Vagina (tissue), 2 donors: ENCODE results near the gene CAPN14.

Source experiments
- CTCF ChIP-seq, 3 experiments: fragments of 450-650 bp in 2 of 3; fragments of 200-600 bp in 1 of 3; sonication (generic) in 1 of 3; IDR thresholded peaks; one replicate each; pipeline ENCODE4 v1.5.1; 2017 to 2019; ENCODE audit warnings: antibody characterized with exemption in 3 of 3, mild to moderate bottlenecking in 2 of 3, moderate library complexity in 2 of 3
- POLR2A ChIP-seq, 2 donors: fragments of 450-650 bp; IDR thresholded peaks; one replicate each; pipeline ENCODE4 v1.6.1; 2017; ENCODE audit warnings: antibody characterized with exemption in 2 of 2, mild to moderate bottlenecking in 2 of 2, moderate library complexity in 2 of 2
- POLR2AphosphoS5 ChIP-seq, 2 donors: sonication (generic); formaldehyde crosslinking; IDR thresholded peaks; one replicate each; pipeline ENCODE4 v1.9.0; 2017; ENCODE audit warnings: antibody characterized with exemption in 2 of 2, mild to moderate bottlenecking in 2 of 2, low read depth in 1 of 2; ENCODE audit not compliant: insufficient read depth in 1 of 2

- no peak for TF ChIP-seq POLR2AphosphoS5 (IDR thresholded peaks at IDR 0.05; ENCODE audit: insufficient read depth in 1 of 2, low read depth in 1 of 2)
- TF ChIP-seq CTCF (IDR thresholded peaks at IDR 0.05): no peak
- TF ChIP-seq POLR2A (IDR thresholded peaks at IDR 0.05): no peak
Observed at GRCh38 chr2:31137211-31138036, 79.9 kb downstream of the CAPN14 start.
